NT2/D1 (cell line): ENCODE measurements around the gene CAMK2G.

Experiments used
- DNase-seq: peaks from one replicate; pipeline ENCODE4 v3.0.0-alpha.2; 2011; ENCODE audit warnings: low read depth, low spot score
- H3K27me3 ChIP-seq: 2 replicates; pipeline ENCODE4 v1.6.0; 2011; ENCODE audit warnings: mild to moderate bottlenecking; ENCODE audit not compliant: insufficient read length, insufficient read depth
- H3K36me3 ChIP-seq: 2 replicates; pipeline ENCODE4 v1.6.1; 2011; ENCODE audit warnings: mild to moderate bottlenecking, low read length, mixed read lengths; ENCODE audit not compliant: insufficient read depth, insufficient read length
- H3K4me1 ChIP-seq: 2 replicates; pipeline ENCODE4 v1.5.1; 2011; ENCODE audit not compliant: insufficient read depth, insufficient read length
- H3K4me3 ChIP-seq: 2 replicates; pipeline ENCODE4 v1.5.1; 2011; ENCODE audit warnings: low read depth; ENCODE audit not compliant: insufficient read length
- H3K9ac ChIP-seq: 2 replicates; pipeline ENCODE4 v1.6.0; 2011; ENCODE audit warnings: low read depth; ENCODE audit not compliant: insufficient read length
- H3K9me3 ChIP-seq: 2 replicates; pipeline ENCODE4 v1.5.1; 2011; ENCODE audit warnings: mild to moderate bottlenecking, low read length; ENCODE audit not compliant: insufficient read depth
- SUZ12 ChIP-seq: IDR thresholded peaks from 2 replicates; pipeline ENCODE4 v1.6.1; 2011; ENCODE audit not compliant: insufficient read length, insufficient read depth; ENCODE audit errors: extremely low read depth
- YY1 ChIP-seq: IDR thresholded peaks from 2 replicates; pipeline ENCODE4 v1.6.1; 2011; ENCODE audit not compliant: insufficient read length, insufficient read depth
- ZNF274 ChIP-seq: IDR thresholded peaks from 2 replicates; pipeline ENCODE4 v1.6.1; 2011; ENCODE audit warnings: mild to moderate bottlenecking, low read depth, low read length

CAMK2G gene

DNA sequence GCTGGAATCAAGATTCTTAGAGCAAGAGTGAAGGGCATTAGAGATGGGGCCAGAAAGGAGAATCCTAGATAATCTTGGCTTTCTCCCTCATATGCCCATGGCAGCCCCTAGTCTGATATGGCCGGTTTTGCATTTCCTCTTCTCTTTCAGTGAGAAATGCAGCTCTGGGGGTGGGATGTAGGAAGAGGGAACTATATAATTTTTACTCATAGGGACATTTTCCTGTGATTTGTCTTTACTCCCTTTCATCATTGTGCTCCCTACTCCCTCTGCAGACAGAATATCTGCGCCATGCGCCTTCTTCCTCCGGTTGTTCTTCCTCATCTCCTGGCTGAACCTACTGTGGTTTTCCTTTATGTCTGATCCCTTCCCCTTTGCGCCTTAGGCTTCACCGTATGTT, 109.3 kb downstream of the CAMK2G start:
- H3K4me1 ChIP-seq = no peaks in the 10 kb centered on the region
- no peak for TF ChIP-seq ZNF274
- TF ChIP-seq SUZ12 = no peak
- no peak for TF ChIP-seq YY1
- H3K9ac ChIP-seq = no peak overlapping the region
- H3K9me3 ChIP-seq = no peaks in the 10 kb centered on the region
- H3K4me3 ChIP-seq = no peak overlapping the region
- H3K36me3 ChIP-seq = peaks cover 91% of the 10 kb centered on the region
- H3K27me3 ChIP-seq = no peaks in the 10 kb centered on the region
- no peak for DNase-seq

- Histone ChIP-seq H3K36me3 (peaks cover 85% of the 10 kb centered on the region), H3K4me1 (no peaks in the 10 kb centered on the region), H3K27me3 (no peaks in the 10 kb centered on the region), H3K9me3 (no peaks in the 10 kb centered on the region), H3K9ac (no peak overlapping the region), H3K4me3 (no peak overlapping the region)
- no peak for TF ChIP-seq ZNF274
- no peak for TF ChIP-seq SUZ12
- TF ChIP-seq YY1 = no peak
- no peak for DNase-seq
These were observed 111.0 kb downstream of the CAMK2G start for GRCh38 chr10:73763343-73763742.

- H3K4me1 ChIP-seq = no peaks in the 10 kb centered on the region
- DNase-seq = no peak
- no peak for TF ChIP-seq YY1
- TF ChIP-seq SUZ12 = no peak
- TF ChIP-seq ZNF274 = no peak
- no peak overlapping the region for H3K9ac ChIP-seq
- peaks cover 82% of the 10 kb centered on the region for H3K36me3 ChIP-seq
- H3K27me3 ChIP-seq = no peaks in the 10 kb centered on the region
- H3K4me3 ChIP-seq = no peak overlapping the region
- H3K9me3 ChIP-seq = no peaks in the 10 kb centered on the region
These were observed 111.4 kb downstream of the CAMK2G start for GRCh38 chr10:73762915-73763314.
